Mesenchymal stem cell (in vitro differentiated cells and primary cell): ENCODE results near the gene NUDT1.

Experiments
- DNase-seq: peaks from one replicate; pipeline ENCODE4 v3.0.0-alpha.2; 2013
- H2AFZ ChIP-seq: one replicate; pipeline ENCODE4 v1.6.1; 2013; ENCODE audit warnings: low read depth, mild to moderate bottlenecking, control low read depth, inconsistent platforms, low read length, moderate library complexity
- H2AK5ac ChIP-seq: 2 replicates; pipeline ENCODE4 v1.6.1; 2013; ENCODE audit warnings: low read length, moderate library complexity, mild to moderate bottlenecking, inconsistent platforms; ENCODE audit not compliant: severe bottlenecking
- H2BK120ac ChIP-seq: one replicate; pipeline ENCODE4 v1.6.1; 2013; ENCODE audit warnings: low read depth, mild to moderate bottlenecking, inconsistent platforms, low read length, moderate library complexity
- H2BK12ac ChIP-seq, 2 experiments: one replicate each; pipeline ENCODE4 v1.6.1; 2013; ENCODE audit warnings: inconsistent platforms in 2 of 2, low read length in 2 of 2, mild to moderate bottlenecking in 2 of 2, moderate library complexity in 2 of 2, control low read depth in 1 of 2
- H2BK15ac ChIP-seq: one replicate; pipeline ENCODE4 v1.6.1; 2013; ENCODE audit warnings: mild to moderate bottlenecking, low read depth, inconsistent platforms; ENCODE audit not compliant: poor library complexity, severe bottlenecking
- H2BK5ac ChIP-seq: 2 replicates; pipeline ENCODE4 v1.6.1; 2013; ENCODE audit warnings: low read depth, mild to moderate bottlenecking, low read length, control low read depth, inconsistent platforms; ENCODE audit not compliant: poor library complexity, severe bottlenecking
- H3K14ac ChIP-seq, 2 experiments: one replicate each; pipeline ENCODE4 v1.6.1; 2013; ENCODE audit warnings: inconsistent platforms in 2 of 2, low read length in 2 of 2, control low read depth in 1 of 2, mild to moderate bottlenecking in 1 of 2, moderate library complexity in 1 of 2
- H3K18ac ChIP-seq, 2 experiments: one replicate each; pipeline ENCODE4 v1.6.1; 2013; ENCODE audit warnings: inconsistent platforms in 2 of 2, low read length in 2 of 2, control low read depth in 1 of 2, low read depth in 1 of 2, mild to moderate bottlenecking in 1 of 2
- H3K23ac ChIP-seq, 2 experiments: one replicate each; pipeline ENCODE4 v1.6.1; 2013; ENCODE audit warnings: inconsistent platforms in 2 of 2, low read length in 2 of 2, mild to moderate bottlenecking in 2 of 2, moderate library complexity in 2 of 2, control low read depth in 1 of 2
- H3K27ac ChIP-seq: 2 replicates; pipeline ENCODE4 v1.5.1; 2013; ENCODE audit warnings: mild to moderate bottlenecking, moderate library complexity, low read length, control low read depth, inconsistent platforms; ENCODE audit not compliant: poor library complexity, severe bottlenecking
- H3K27me3 ChIP-seq, 2 experiments: 2 replicates each; pipeline versions ENCODE4 v1.6.1 to v1.7.0; 2013; ENCODE audit warnings: low read length in 2 of 2, mild to moderate bottlenecking in 2 of 2, moderate library complexity in 2 of 2, control low read depth in 1 of 2, inconsistent platforms in 1 of 2; ENCODE audit not compliant: control insufficient read depth in 1 of 2, insufficient read depth in 1 of 2
- H3K36me3 ChIP-seq, 2 experiments: 2 replicates each; pipeline versions ENCODE4 v1.6.1 to v1.7.0; 2013; ENCODE audit warnings: low read length in 2 of 2, control low read depth in 1 of 2, inconsistent platforms in 1 of 2, low read depth in 1 of 2, mild to moderate bottlenecking in 1 of 2; ENCODE audit not compliant: insufficient read depth in 2 of 2, control insufficient read depth in 1 of 2
- H3K4ac ChIP-seq, 2 experiments: one replicate each; pipeline ENCODE4 v1.6.1; 2013; ENCODE audit warnings: inconsistent platforms in 2 of 2, low read length in 2 of 2, mild to moderate bottlenecking in 2 of 2, moderate library complexity in 2 of 2, control low read depth in 1 of 2, low read depth in 1 of 2
- H3K4me1 ChIP-seq: 2 replicates; pipeline ENCODE4 v1.6.1; 2013; ENCODE audit warnings: low read depth, low read length, control low read depth; ENCODE audit not compliant: control insufficient read depth, insufficient read depth
- H3K4me2 ChIP-seq: 2 replicates; pipeline ENCODE4 v1.6.1; 2013; ENCODE audit warnings: low read length, mild to moderate bottlenecking, inconsistent platforms; ENCODE audit not compliant: poor library complexity, severe bottlenecking
- H3K4me3 ChIP-seq, 2 experiments: 2 replicates each; pipeline versions ENCODE4 v1.5.1 to v1.7.0; 2013; ENCODE audit warnings: low read length in 2 of 2, mild to moderate bottlenecking in 2 of 2, control low read depth in 1 of 2, low read depth in 1 of 2; ENCODE audit not compliant: insufficient read depth in 1 of 2
- H3K79me1 ChIP-seq: replicated peaks from 2 replicates; pipeline ENCODE4 v1.6.1; 2013; ENCODE audit warnings: mild to moderate bottlenecking, control low read depth, low read length, inconsistent platforms; ENCODE audit not compliant: poor library complexity, severe bottlenecking
- H3K9ac ChIP-seq: 2 replicates; pipeline ENCODE4 v1.7.0; 2013; ENCODE audit warnings: mild to moderate bottlenecking, low read length, moderate library complexity
- H3K9me3 ChIP-seq: 2 replicates; pipeline ENCODE4 v1.7.0; 2013; ENCODE audit warnings: mild to moderate bottlenecking, low read length; ENCODE audit not compliant: control insufficient read depth
- H4K8ac ChIP-seq: one replicate; pipeline ENCODE4 v1.6.1; 2013; ENCODE audit warnings: inconsistent platforms, mild to moderate bottlenecking, low read length, moderate library complexity
- H4K91ac ChIP-seq: one replicate; pipeline ENCODE4 v1.6.1; 2013; ENCODE audit warnings: mild to moderate bottlenecking, low read length, inconsistent platforms
- WGBS: methylation state at CpG from one replicate; pipeline ENCODE4 v1.1.7; 2013; ENCODE audit warnings: mixed read lengths; 5-methylcytosine and 5-hydroxymethylcytosine counted together

Gene NUDT1

GRCh38 chr7:2198206-2198605 is 43.8 kb upstream of the NUDT1 start:
- Histone ChIP-seq H3K27ac (no peak overlapping the region), H3K79me1 (peaks cover 52% of the 10 kb centered on the region), H3K4me1 (peaks cover 3% of the 10 kb centered on the region), H4K91ac (no peak overlapping the region), H3K9me3 (peaks cover 4% of the 10 kb centered on the region), H2AK5ac (no peak overlapping the region), H3K4me3 (no peak overlapping the region), H4K8ac (no peak overlapping the region), H3K4ac (no peak overlapping the region), H2AFZ (no peak overlapping the region), H2BK12ac (no peak overlapping the region), H3K36me3 (peaks cover 26 to 73% of the 10 kb centered on the region in 2 experiments), H3K27me3 (no peaks in the 10 kb centered on the region), H3K9ac (no peak overlapping the region), H3K23ac (no peak overlapping the region), H3K14ac (no peak overlapping the region), H2BK15ac (no peak overlapping the region), H2BK5ac (no peak overlapping the region), H3K4me2 (no peak overlapping the region), H2BK120ac (no peak overlapping the region), H3K18ac (no peak overlapping the region)
- WGBS, result 98% methylated on average over 15 of the region's 15 CpGs
- no peak for DNase-seq

GRCh38 chr7:2198760-2199159 is 43.3 kb upstream of the NUDT1 start:
- H2BK120ac ChIP-seq, result no peak overlapping the region
- no peak overlapping the region for H3K27ac ChIP-seq
- 95% methylated on average over 10 of the region's 10 CpGs for WGBS
- H2BK5ac ChIP-seq, result no peak overlapping the region
- no peak overlapping the region for H4K91ac ChIP-seq
- no peak overlapping the region for H3K14ac ChIP-seq
- H3K23ac ChIP-seq, result no peak overlapping the region
- no peak overlapping the region for H2BK12ac ChIP-seq
- no peak overlapping the region for H2BK15ac ChIP-seq
- H2AFZ ChIP-seq, result no peak overlapping the region
- H3K4me3 ChIP-seq, result no peak overlapping the region
- peaks cover 4% of the 10 kb centered on the region for H3K4me1 ChIP-seq
- H3K18ac ChIP-seq, result no peak overlapping the region
- DNase-seq, result no peak
- H2AK5ac ChIP-seq, result no peak overlapping the region
- H3K9ac ChIP-seq, result no peak overlapping the region
- peaks cover 26 to 71% of the 10 kb centered on the region in 2 experiments for H3K36me3 ChIP-seq
- no peak overlapping the region for H4K8ac ChIP-seq
- peaks cover 53% of the 10 kb centered on the region for H3K79me1 ChIP-seq
- no peak overlapping the region for H3K4me2 ChIP-seq
- no peaks in the 10 kb centered on the region for H3K27me3 ChIP-seq
- H3K9me3 ChIP-seq, result peaks cover 4% of the 10 kb centered on the region
- H3K4ac ChIP-seq, result no peak overlapping the region

- no peak overlapping the region for H3K23ac ChIP-seq
- H3K4me3 ChIP-seq, result no peak overlapping the region
- H2BK120ac ChIP-seq, result no peak overlapping the region
- peaks cover 26 to 71% of the 10 kb centered on the region in 2 experiments for H3K36me3 ChIP-seq
- H3K27me3 ChIP-seq, result no peaks in the 10 kb centered on the region
- H3K18ac ChIP-seq, result no peak overlapping the region
- H3K79me1 ChIP-seq, result peaks cover 52% of the 10 kb centered on the region
- H3K27ac ChIP-seq, result no peak overlapping the region
- no peak overlapping the region for H2BK12ac ChIP-seq
- H2AFZ ChIP-seq, result no peak overlapping the region
- H3K4ac ChIP-seq, result no peak overlapping the region
- no peak overlapping the region for H2BK15ac ChIP-seq
- no peak overlapping the region for H4K8ac ChIP-seq
- peaks cover 10% of the 10 kb centered on the region for H3K4me1 ChIP-seq
- H3K9ac ChIP-seq, result no peak overlapping the region
- no peak overlapping the region for H4K91ac ChIP-seq
- DNase-seq, result no peak
- WGBS, result 97% methylated on average over 16 of the region's 16 CpGs
- H2AK5ac ChIP-seq, result no peak overlapping the region
- H3K14ac ChIP-seq, result no peak overlapping the region
- H3K4me2 ChIP-seq, result no peak overlapping the region
- H2BK5ac ChIP-seq, result no peak overlapping the region
- peaks cover 4% of the 10 kb centered on the region for H3K9me3 ChIP-seq
Observed at GRCh38 chr7:2199528-2199927, 42.5 kb upstream of the NUDT1 start.

GRCh38 chr7:2199956-2200583 is 42.0 kb upstream of the NUDT1 start:
- Histone ChIP-seq H3K4ac (no peak overlapping the region), H2BK12ac (no peak overlapping the region), H3K4me2 (no peak overlapping the region), H3K27ac (no peak overlapping the region), H2BK5ac (no peak overlapping the region), H4K91ac (no peak overlapping the region), H3K4me1 (peaks cover 13% of the 10 kb centered on the region), H3K14ac (no peak overlapping the region), H3K79me1 (peaks cover 52% of the 10 kb centered on the region), H3K23ac (no peak overlapping the region), H2AFZ (no peak overlapping the region), H3K9ac (no peak overlapping the region), H2BK15ac (no peak overlapping the region), H3K27me3 (no peaks in the 10 kb centered on the region), H3K18ac (no peak overlapping the region), H2AK5ac (no peak overlapping the region), H3K4me3 (no peak overlapping the region), H4K8ac (no peak overlapping the region), H3K9me3 (peaks cover 4% of the 10 kb centered on the region), H3K36me3 (peaks cover 26 to 71% of the 10 kb centered on the region in 2 experiments), H2BK120ac (no peak overlapping the region)
- WGBS, result 95% methylated on average over 25 of the region's 25 CpGs
- no peak for DNase-seq
